Kidney (tissue), 14 donors: ENCODE results near the gene SASH1. TPM values are rescaled to one million over a fixed set of nuclear protein-coding genes. Genes with fewer than 3 reads are reported as not detected.

Source experiments
- DNase-seq, 5 donors: peaks; one replicate each; pipeline ENCODE4 v3.0.0-alpha.2; 2013 to 2020
- FAIRE-seq: peaks from 2 replicates; lab custom pipeline; 2012; peaks lifted over from hg19 to GRCh38; lab: Jason Lieb, UNC
- H3K27ac ChIP-seq, 2 donors: one replicate each; pipeline ENCODE4 v1.7.0; 2013; ENCODE audit warnings: low read depth in 2 of 2, low read length in 2 of 2, inconsistent platforms in 1 of 2
- H3K27me3 ChIP-seq: one replicate; pipeline ENCODE4 v1.7.1; 2013; ENCODE audit warnings: low read length, inconsistent platforms; ENCODE audit not compliant: control insufficient read depth, insufficient read depth
- H3K36me3 ChIP-seq, 3 donors: one replicate each; pipeline versions ENCODE4 v1.7.0 to v1.7.1; 2013; ENCODE audit warnings: low read length in 3 of 3, control low read depth in 1 of 3, inconsistent platforms in 1 of 3; ENCODE audit not compliant: insufficient read depth in 3 of 3, control insufficient read depth in 2 of 3
- H3K4me1 ChIP-seq, 3 donors: one replicate each; pipeline versions ENCODE4 v1.7.0 to v1.7.1; 2013; ENCODE audit warnings: low read length in 3 of 3, inconsistent platforms in 1 of 3, low read depth in 1 of 3; ENCODE audit not compliant: control insufficient read depth in 2 of 3, insufficient read depth in 2 of 3
- H3K4me3 ChIP-seq, 3 donors: one replicate each; pipeline versions ENCODE4 v1.7.0 to v1.8.1; 2013; ENCODE audit warnings: low read length in 3 of 3, control low read depth in 1 of 3, inconsistent platforms in 1 of 3
- H3K9ac ChIP-seq, 3 donors: one replicate each; pipeline versions ENCODE4 v1.7.0 to v1.7.1; 2013; ENCODE audit warnings: low read length in 3 of 3, control low read depth in 1 of 3, inconsistent platforms in 1 of 3
- H3K9me3 ChIP-seq, 3 donors: one replicate each; pipeline versions ENCODE4 v1.7.0 to v1.7.1; 2013; ENCODE audit warnings: low read length in 3 of 3, control low read depth in 1 of 3, inconsistent platforms in 1 of 3; ENCODE audit not compliant: control insufficient read depth in 2 of 3, insufficient read depth in 1 of 3
- intact Hi-C: fragments of 100-400 bp; cut with DNase I; formaldehyde crosslinking; loops from one replicate; pipeline ENCODE4 v1.11.1; 2022
- polyA plus RNA-seq: library from polyadenylated mRNA; stranded (reverse); fragments of 350-450 nt; fragmentation: Illumina TruSeq; extraction: RNeasy Lipid Tissue Mini Kit (QIAGEN cat#74804); gene quantifications from one replicate; pipeline ENCODE4 v1.2.3, GENCODE V29; 2014; ENCODE audit warnings: low read depth, low replicate concordance; ENCODE audit not compliant: insufficient read depth
- total RNA-seq: library from RNA; stranded (reverse); fragmentation: NEBNext Ultra II Directional; extraction: Animal tissue kit (Norgen Biotek cat#: 25700); gene quantifications from one replicate; pipeline ENCODE4 v1.2.1, GENCODE V29; 2021
- TF ChIP-seq, protein P1 (sequence below): IDR thresholded peaks from 3 replicates; pipeline ENCODE4 v1.5.1; 2012; ENCODE audit warnings: mild to moderate bottlenecking, moderate library complexity, borderline replicate concordance; ENCODE audit not compliant: insufficient read depth; ENCODE audit errors: extremely low read depth
- donor health status: control.
- donor health status: control.
- donor health status: control.
- donor health status: control.
- donor health status: control.
- donor health status: DM: yes; HTN: yes; CAD: no.
- donor health status: Normal renal cell carcinoma (clear cell type).

SASH1 gene
- total and polyA plus RNA-seq, 2 donors from 2014 or later, result 6.2 to 148 TPM

- intact Hi-C loops, result loop anchor here (10.0 kb wide), 1 partner anchor 271 kb away; no protein-coding TSS in a partner anchor
These were observed 113.3 kb downstream of the SASH1 start for GRCh38 chr6:148455674-148456558.

DNA sequence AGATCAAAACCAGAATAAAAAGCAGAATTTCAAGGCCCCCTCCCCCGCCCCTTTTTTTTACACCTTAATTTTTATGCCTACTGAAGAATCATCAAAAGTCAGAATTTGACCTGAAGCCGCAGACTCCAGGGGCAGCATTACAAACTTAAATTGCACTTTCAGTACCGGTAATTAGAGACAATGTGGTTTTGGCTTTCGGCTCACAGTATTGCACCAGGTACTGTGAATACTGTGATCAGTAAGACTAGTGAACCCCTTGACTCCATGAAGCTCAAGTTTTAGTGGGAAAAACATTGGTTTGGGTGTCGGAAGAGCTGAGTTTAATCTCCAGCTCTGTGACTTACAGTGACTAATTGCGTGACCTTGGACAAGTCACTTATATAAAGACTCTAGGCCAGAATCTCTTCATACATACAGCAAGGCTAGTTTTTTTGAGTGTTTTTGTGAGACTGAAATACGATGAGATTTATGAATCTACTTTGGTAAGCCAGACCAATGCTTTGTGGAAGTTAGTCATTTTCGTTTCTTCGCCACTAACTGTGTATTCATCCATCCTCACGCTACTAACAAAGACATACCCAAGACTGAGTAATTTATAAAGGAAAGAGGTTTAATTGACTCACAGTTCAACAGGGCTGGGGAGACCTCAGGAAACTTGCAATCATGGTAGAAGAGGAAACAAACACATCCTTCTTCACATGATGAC, 114.7 kb downstream of the SASH1 start:
- Histone ChIP-seq H3K27ac (no peak overlapping the region), H3K27me3 (no peaks in the 10 kb centered on the region), H3K9me3 (no peaks in the 10 kb centered on the region), H3K4me3 (no peak overlapping the region), H3K4me1 (no peaks in the 10 kb centered on the region), H3K9ac (no peak overlapping the region), H3K36me3 (no peaks in the 10 kb centered on the region)
- FAIRE-seq, result no peak
- TF ChIP-seq, protein P1, sequence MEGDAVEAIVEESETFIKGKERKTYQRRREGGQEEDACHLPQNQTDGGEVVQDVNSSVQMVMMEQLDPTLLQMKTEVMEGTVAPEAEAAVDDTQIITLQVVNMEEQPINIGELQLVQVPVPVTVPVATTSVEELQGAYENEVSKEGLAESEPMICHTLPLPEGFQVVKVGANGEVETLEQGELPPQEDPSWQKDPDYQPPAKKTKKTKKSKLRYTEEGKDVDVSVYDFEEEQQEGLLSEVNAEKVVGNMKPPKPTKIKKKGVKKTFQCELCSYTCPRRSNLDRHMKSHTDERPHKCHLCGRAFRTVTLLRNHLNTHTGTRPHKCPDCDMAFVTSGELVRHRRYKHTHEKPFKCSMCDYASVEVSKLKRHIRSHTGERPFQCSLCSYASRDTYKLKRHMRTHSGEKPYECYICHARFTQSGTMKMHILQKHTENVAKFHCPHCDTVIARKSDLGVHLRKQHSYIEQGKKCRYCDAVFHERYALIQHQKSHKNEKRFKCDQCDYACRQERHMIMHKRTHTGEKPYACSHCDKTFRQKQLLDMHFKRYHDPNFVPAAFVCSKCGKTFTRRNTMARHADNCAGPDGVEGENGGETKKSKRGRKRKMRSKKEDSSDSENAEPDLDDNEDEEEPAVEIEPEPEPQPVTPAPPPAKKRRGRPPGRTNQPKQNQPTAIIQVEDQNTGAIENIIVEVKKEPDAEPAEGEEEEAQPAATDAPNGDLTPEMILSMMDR, result no peak
- DNase-seq, result no peak
- intact Hi-C loops, result loop anchor here (10.0 kb wide), 1 partner anchor 272 kb away; no protein-coding TSS in a partner anchor

More at GRCh38 chr6:148455674-148456558, 113.3 kb downstream of the SASH1 start:
- H3K4me3 ChIP-seq, result no peak overlapping the region
- no peak overlapping the region for H3K27ac ChIP-seq
- H3K36me3 ChIP-seq, result no peaks in the 10 kb centered on the region
- TF ChIP-seq, protein P1, result no peak
- FAIRE-seq (no peak), DNase-seq (no peak)
- H3K27me3 ChIP-seq, result no peaks in the 10 kb centered on the region
- H3K9me3 ChIP-seq, result no peaks in the 10 kb centered on the region
- H3K9ac ChIP-seq, result no peak overlapping the region
- H3K4me1 ChIP-seq, result no peaks in the 10 kb centered on the region

GRCh38 chr6:148457843-148458159, 115.2 kb downstream of the SASH1 start:
- no peak for DNase-seq
- intact Hi-C loops, result loop anchor here (10.0 kb wide), 1 partner anchor 273 kb away; no protein-coding TSS in a partner anchor
- no peaks in the 10 kb centered on the region for H3K4me1 ChIP-seq
- no peaks in the 10 kb centered on the region for H3K36me3 ChIP-seq
- no peaks in the 10 kb centered on the region for H3K9me3 ChIP-seq
- no peak overlapping the region for H3K4me3 ChIP-seq
- TF ChIP-seq, protein P1, result no peak
- H3K27ac ChIP-seq, result no peak overlapping the region
- no peaks in the 10 kb centered on the region for H3K27me3 ChIP-seq
- FAIRE-seq, result no peak
- no peak overlapping the region for H3K9ac ChIP-seq
